HUES64 (cell line): ENCODE measurements around the gene DHRS1.
"Not testable (repeated sequence)": the region's sequence is repeated elsewhere in the genome, so short reads cannot be mapped to it uniquely, and the experiment has no call there.

Experiments
- H3K27ac ChIP-seq: 2 replicates; pipeline ENCODE4 v1.7.0; 2013; ENCODE audit warnings: low read depth, low read length, inconsistent platforms
- H3K27me3 ChIP-seq: 2 replicates; pipeline ENCODE4 v1.6.1; 2013; ENCODE audit warnings: mild to moderate bottlenecking, low read length; ENCODE audit not compliant: insufficient read depth
- H3K36me3 ChIP-seq: 2 replicates; pipeline ENCODE4 v1.6.1; 2013; ENCODE audit warnings: mild to moderate bottlenecking, low read length; ENCODE audit not compliant: insufficient read depth
- H3K4me1 ChIP-seq: 2 replicates; pipeline ENCODE4 v1.6.1; 2013; ENCODE audit warnings: mild to moderate bottlenecking, low read length, moderate library complexity; ENCODE audit not compliant: insufficient read depth
- H3K4me3 ChIP-seq: 2 replicates; pipeline ENCODE4 v1.5.1; 2013; ENCODE audit warnings: mild to moderate bottlenecking, low read length, moderate library complexity
- H3K9ac ChIP-seq: 2 replicates; pipeline ENCODE4 v1.6.1; 2013; ENCODE audit warnings: mild to moderate bottlenecking, low read depth, low read length
- H3K9me3 ChIP-seq: 2 replicates; pipeline ENCODE4 v1.6.1; 2013; ENCODE audit warnings: low read depth, low read length; ENCODE audit not compliant: insufficient read depth
- WGBS: fragments of 150-250, 120-280 bp; methylation state at CpG from one replicate; pipeline ENCODE4 v1.1.7; 2013; ENCODE audit warnings: missing lambda C conversion rate; 5-methylcytosine and 5-hydroxymethylcytosine counted together

Gene DHRS1

DNA sequence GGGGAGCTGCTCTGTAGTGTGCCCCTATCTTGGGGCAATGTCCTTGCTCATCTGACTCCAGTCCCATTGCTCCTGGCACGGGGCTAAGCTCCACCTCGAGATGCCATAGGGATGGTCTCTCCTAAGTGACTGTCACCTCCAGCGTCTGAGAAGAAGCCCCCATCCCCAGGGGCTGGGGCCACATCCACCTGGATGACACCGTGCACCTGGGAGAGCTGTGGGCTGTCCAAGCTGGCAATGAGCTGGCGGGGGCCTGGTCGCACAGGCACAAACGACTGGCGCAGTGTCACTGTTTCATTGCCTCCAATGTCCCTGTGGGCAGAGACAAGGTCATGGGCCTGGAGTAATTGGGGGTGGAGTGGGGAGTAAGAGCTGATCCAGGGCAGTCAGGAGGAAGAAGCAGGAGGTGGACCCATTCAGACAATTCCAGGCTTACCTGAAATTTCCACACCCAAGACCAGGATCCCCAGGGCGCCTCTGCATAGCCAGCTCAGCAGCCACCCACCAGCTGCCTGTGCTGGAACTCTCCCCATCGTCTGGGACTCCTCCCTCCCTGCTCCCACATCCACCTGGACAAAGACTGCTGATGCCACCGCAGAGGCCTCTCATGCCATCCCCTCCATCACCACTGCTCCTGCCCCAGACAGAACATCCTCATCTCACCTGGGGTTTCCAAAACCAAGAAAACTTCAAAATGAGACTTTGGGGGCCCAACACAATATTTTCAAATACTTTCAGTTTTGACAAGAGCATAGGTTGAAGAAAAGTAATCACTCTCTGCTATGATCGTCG, 50.2 kb downstream of the DHRS1 start:
- Histone ChIP-seq H3K27ac (no peak overlapping the region), H3K36me3 (no peaks in the 10 kb centered on the region), H3K27me3 (no peaks in the 10 kb centered on the region), H3K9ac (no peak overlapping the region), H3K4me3 (no peak overlapping the region), H3K4me1 (no peaks in the 10 kb centered on the region), H3K9me3 (no peaks in the 10 kb centered on the region)
- 82% methylated on average over 13 of the region's 13 CpGs for WGBS

DNA sequence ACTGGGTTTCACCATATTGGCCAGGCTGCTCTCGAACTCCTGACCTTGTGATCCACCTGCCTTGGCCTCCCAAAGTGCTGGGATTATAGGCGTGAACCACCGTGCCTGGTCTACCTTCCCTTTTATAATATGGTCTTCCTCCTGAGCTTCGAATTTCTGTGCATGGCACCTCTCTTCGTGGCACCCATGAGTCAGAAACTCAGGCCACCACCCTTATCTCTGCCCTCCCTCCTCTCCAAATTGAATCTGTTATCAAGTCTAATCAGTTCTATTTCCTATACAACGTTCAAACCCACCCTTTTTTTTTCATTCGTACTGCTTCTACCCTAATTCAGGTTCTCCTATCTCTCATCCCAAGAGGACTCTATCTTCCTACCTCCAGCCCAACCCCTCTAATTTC, 52.2 kb downstream of the DHRS1 start:
- Histone ChIP-seq H3K9ac (no peak overlapping the region), H3K36me3 (no peaks in the 10 kb centered on the region), H3K4me3 (no peak overlapping the region), H3K27ac (no peak overlapping the region), H3K4me1 (peaks cover 5% of the 10 kb centered on the region; the same call in 1 of the 2 replicates), H3K27me3 (no peaks in the 10 kb centered on the region), H3K9me3 (no peaks in the 10 kb centered on the region)
- 82% methylated on average over 7 of the region's 7 CpGs for WGBS

- H3K4me3 ChIP-seq, result no peak overlapping the region
- H3K36me3 ChIP-seq, result no peaks in the 10 kb centered on the region
- no peak overlapping the region for H3K27ac ChIP-seq
- H3K9me3 ChIP-seq, result no peaks in the 10 kb centered on the region
- 92% methylated on average over 3 of the region's 3 CpGs for WGBS
- H3K9ac ChIP-seq, result no peak overlapping the region
- no peaks in the 10 kb centered on the region for H3K27me3 ChIP-seq
- peaks cover 5% of the 10 kb centered on the region; the same call in 1 of the 2 replicates for H3K4me1 ChIP-seq
Measured at GRCh38 chr14:24246765-24247212, 52.8 kb downstream of the DHRS1 start.

- H3K4me3 ChIP-seq, H3K27me3 ChIP-seq, H3K9ac ChIP-seq, H3K36me3 ChIP-seq, H3K9me3 ChIP-seq, H3K4me1 ChIP-seq, H3K27ac ChIP-seq: not testable (repeated sequence)
- WGBS, result 94% methylated on average over 11 of the region's 11 CpGs
Measured at GRCh38 chr14:24245350-24245749, 54.2 kb downstream of the DHRS1 start.

- Histone ChIP-seq H3K27me3 (no peaks in the 10 kb centered on the region), H3K9ac (peak overlapping the region; percentile 69), H3K36me3 (peaks cover 28% of the 10 kb centered on the region), H3K27ac (peak overlapping the region; percentile 95; the same call in 1 of the 2 replicates), H3K9me3 (no peaks in the 10 kb centered on the region), H3K4me3 (peak overlapping the region; percentile 78), H3K4me1 (peaks cover 5% of the 10 kb centered on the region; the same call in 1 of the 2 replicates)
- WGBS, result 64% methylated on average over 9 of the region's 10 CpGs
Measured at GRCh38 chr14:24243336-24243836, 56.2 kb downstream of the DHRS1 start.

- Histone ChIP-seq H3K4me1 (peaks cover 5% of the 10 kb centered on the region; the same call in 1 of the 2 replicates), H3K27ac (peak overlapping the region; percentile 95), H3K9ac (peak overlapping the region; percentile 69), H3K4me3 (peak overlapping the region; percentile 78), H3K27me3 (no peaks in the 10 kb centered on the region), H3K36me3 (peaks cover 42% of the 10 kb centered on the region), H3K9me3 (no peaks in the 10 kb centered on the region)
- 4% methylated on average over 39 of the region's 39 CpGs for WGBS
Measured at GRCh38 chr14:24241829-24242443, 57.6 kb downstream of the DHRS1 start.
